ENCODE data around the gene PAN3.
A peak's percentile ranks its signal among the peaks of the same experiment; 100 is the strongest.

Gene PAN3

DNA sequence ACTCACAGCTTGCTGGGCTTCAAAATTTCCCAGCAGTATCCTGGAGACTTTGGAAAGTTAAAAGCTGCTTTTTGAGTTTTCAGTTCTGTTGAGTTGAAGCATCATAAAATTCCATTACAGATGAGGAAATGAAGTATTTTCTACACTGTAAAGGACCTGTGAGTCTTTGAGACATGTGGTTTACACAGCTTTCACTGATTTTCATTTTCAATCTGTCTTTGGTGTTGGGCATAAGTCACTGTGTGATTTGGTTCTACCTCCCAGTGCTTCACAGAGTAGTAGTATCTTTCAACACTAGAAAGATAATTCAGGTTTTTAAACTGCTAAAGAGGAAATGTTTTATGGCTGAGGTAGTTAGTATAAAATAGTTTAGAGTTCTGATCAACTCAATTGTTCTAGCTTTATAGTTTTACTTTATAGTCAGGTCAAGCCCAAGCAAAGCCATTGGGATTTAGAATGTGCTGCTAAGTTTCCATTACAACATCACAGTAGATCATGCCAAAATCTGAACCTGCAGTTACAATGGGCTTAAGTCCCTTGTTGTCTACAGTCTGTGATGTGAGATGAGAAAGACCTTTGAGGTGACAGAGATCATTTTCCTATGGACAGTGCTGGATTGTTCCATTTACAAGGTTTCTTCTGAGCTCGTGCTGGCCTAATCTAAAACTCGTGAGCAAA, 195.0 kb downstream of the PAN3 start:
- H3K4me1 ChIP-seq (ENCODE audit: control insufficient read depth, insufficient read depth, low read length, unreplicated experiment) = peaks cover 27% of the 10 kb centered on the region
- no peak overlapping the region for H3K27ac ChIP-seq (ENCODE audit: low read depth, low read length)
- no peaks in the 10 kb centered on the region for H3K27me3 ChIP-seq (ENCODE audit: insufficient read depth, low read length)
- no peaks in the 10 kb centered on the region for H3K79me2 ChIP-seq (ENCODE audit: control insufficient read depth, insufficient read depth, low read length, unreplicated experiment)
- no peak overlapping the region for H3K4me3 ChIP-seq (ENCODE audit: low read depth, low read length)
- H2AFZ ChIP-seq (ENCODE audit: low read length, unreplicated experiment) = no peak overlapping the region
- no peaks in the 10 kb centered on the region for H3K36me3 ChIP-seq (ENCODE audit: insufficient read depth, low read length)

DNA sequence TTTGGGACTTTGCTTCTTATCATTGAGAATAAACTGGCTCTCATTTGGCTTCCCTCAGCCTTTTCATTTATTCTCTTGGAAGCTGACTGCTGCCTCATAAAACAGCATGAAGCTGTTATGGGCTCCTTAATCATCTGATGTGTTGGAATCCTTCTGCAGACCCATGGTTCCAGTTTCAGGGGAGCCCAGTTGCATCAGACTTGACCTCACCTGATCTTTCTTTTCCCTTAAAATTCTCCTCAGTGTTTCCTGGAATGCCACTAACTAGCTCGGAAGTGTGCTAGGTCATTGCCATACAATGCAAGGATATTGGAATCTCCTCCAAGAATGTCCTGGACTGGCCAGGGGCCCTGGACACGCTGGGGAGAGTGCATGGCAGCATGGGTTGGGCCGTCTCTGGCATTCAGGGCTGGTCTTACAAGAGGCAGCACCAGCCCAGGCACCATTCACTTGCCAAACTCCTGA, 197.9 kb downstream of the PAN3 start:
- peaks cover 40% of the 10 kb centered on the region for H3K4me1 ChIP-seq (ENCODE audit: control insufficient read depth, insufficient read depth, low read length, unreplicated experiment)
- no peak overlapping the region for H2AFZ ChIP-seq (ENCODE audit: low read length, unreplicated experiment)
- H3K79me2 ChIP-seq (ENCODE audit: control insufficient read depth, insufficient read depth, low read length, unreplicated experiment) = no peaks in the 10 kb centered on the region
- H3K27ac ChIP-seq (ENCODE audit: low read depth, low read length) = no peak overlapping the region
- no peak overlapping the region for H3K4me3 ChIP-seq (ENCODE audit: low read depth, low read length)
- no peaks in the 10 kb centered on the region for H3K36me3 ChIP-seq (ENCODE audit: insufficient read depth, low read length)
- H3K27me3 ChIP-seq (ENCODE audit: insufficient read depth, low read length) = no peaks in the 10 kb centered on the region

DNA sequence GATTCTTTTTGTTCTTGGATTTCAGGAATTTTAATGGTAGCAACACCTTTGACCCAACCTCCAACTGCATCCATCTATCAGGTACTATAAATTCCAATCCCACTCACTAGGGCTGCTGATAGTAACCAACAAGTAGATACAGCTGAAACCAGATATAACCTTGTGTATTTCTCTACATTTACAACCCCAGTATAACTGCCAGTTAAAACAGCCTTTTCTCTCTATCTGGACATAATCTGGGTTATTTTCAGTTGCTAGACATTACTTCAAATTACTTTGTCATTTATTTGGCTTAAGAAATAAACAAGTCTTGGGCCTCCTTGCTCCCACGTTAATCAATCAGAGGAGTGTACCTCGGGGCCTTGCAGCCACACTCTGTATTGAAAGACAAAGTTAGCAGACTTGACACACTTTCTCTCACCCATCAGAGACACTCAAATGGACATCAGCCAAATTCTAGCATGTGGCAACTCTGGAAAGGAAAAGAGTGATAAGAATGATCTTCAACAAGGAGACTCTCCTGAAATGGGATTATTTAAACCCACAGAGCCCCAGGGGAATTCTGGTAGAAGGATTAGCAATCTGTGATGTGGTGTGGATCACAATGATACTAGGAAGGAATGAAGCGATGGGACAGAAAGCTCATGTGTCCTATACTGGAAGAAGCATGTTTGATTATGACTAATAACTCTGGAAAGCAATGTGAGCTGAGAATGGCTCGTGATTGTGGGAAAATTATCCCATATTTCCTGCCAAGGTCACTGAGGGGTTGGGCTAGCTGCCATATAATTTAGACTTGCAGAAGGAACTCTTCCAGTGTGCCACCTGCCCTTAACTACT, 199.0 kb downstream of the PAN3 start:
- H3K36me3 ChIP-seq (ENCODE audit: insufficient read depth, low read length) = no peaks in the 10 kb centered on the region
- no peaks in the 10 kb centered on the region for H3K27me3 ChIP-seq (ENCODE audit: insufficient read depth, low read length)

DNA sequence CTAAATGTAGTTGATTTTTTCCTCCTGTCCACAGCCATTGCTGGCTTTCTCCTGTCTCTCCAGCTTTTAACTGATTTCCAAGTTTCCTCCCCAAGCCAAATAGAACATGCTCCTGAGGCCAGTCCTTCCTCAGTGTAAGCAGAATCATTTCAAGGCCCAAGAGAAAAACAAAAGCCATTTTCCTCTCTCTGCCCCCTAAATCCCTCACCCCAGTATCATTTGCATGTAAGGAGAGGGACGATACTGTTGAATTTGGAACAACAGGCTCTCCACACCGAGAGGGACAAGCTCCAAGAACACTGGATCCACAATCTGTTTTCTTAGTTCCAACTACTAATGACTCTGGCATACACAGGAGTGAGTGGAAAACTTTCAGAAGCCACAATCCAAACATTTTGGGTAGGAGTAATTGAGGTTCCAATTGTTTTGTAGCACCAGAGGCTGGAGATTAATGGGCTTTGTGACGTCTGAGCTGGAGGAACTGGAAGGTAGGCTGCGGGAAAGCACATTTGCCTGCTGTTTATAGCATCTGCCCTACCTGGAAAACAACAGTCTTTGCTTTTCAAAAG, 199.7 kb downstream of the PAN3 start:
- Histone ChIP-seq H3K27ac (ENCODE audit: low read depth, low read length) (peak overlapping the region; percentile 11; the same call in 1 of the 2 replicates), H3K4me1 (ENCODE audit: control insufficient read depth, insufficient read depth, low read length, unreplicated experiment) (peaks cover 40% of the 10 kb centered on the region), H3K4me3 (ENCODE audit: low read depth, low read length) (no peak overlapping the region), H3K79me2 (ENCODE audit: control insufficient read depth, insufficient read depth, low read length, unreplicated experiment) (no peaks in the 10 kb centered on the region), H2AFZ (ENCODE audit: low read length, unreplicated experiment) (no peak overlapping the region), H3K27me3 (ENCODE audit: insufficient read depth, low read length) (no peaks in the 10 kb centered on the region), H3K36me3 (ENCODE audit: insufficient read depth, low read length) (no peaks in the 10 kb centered on the region)

More for the DNA sequence above, 199.0 kb downstream of the PAN3 start:
- Histone ChIP-seq H2AFZ (ENCODE audit: low read length, unreplicated experiment) (peak overlapping the region; percentile 8), H3K79me2 (ENCODE audit: control insufficient read depth, insufficient read depth, low read length, unreplicated experiment) (no peaks in the 10 kb centered on the region), H3K4me3 (ENCODE audit: low read depth, low read length) (no peak overlapping the region), H3K4me1 (ENCODE audit: control insufficient read depth, insufficient read depth, low read length, unreplicated experiment) (peaks cover 40% of the 10 kb centered on the region), H3K27ac (ENCODE audit: low read depth, low read length) (peak overlapping the region; percentile 42; the same call in 1 of the 2 replicates)

DNA sequence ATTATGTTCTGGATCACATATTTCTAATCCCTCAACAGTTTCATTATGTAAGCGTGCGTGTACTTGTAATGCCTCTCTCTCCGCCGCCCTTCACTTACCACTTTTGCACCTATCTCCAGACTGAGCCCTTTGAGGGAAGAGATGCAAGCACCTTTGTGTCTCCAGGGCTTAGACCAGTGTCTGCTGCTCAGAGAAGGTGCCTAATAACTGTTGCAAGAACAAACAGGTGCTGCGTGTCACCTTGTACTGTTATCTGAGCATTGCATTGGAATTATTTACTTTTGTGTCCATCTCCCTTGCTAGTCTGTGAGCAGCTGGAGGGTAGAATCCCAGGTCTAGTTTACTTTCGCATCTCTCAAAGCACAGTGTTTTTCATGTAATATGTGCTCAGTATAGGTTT, 200.4 kb downstream of the PAN3 start:
- H3K79me2 ChIP-seq (ENCODE audit: control insufficient read depth, insufficient read depth, low read length, unreplicated experiment) = no peaks in the 10 kb centered on the region
- H3K4me3 ChIP-seq (ENCODE audit: low read depth, low read length) = no peak overlapping the region
- H3K27me3 ChIP-seq (ENCODE audit: insufficient read depth, low read length) = no peaks in the 10 kb centered on the region
- no peak overlapping the region for H3K27ac ChIP-seq (ENCODE audit: low read depth, low read length)
- H3K36me3 ChIP-seq (ENCODE audit: insufficient read depth, low read length) = no peaks in the 10 kb centered on the region
- no peak overlapping the region for H2AFZ ChIP-seq (ENCODE audit: low read length, unreplicated experiment)
- peaks cover 40% of the 10 kb centered on the region for H3K4me1 ChIP-seq (ENCODE audit: control insufficient read depth, insufficient read depth, low read length, unreplicated experiment)

DNA sequence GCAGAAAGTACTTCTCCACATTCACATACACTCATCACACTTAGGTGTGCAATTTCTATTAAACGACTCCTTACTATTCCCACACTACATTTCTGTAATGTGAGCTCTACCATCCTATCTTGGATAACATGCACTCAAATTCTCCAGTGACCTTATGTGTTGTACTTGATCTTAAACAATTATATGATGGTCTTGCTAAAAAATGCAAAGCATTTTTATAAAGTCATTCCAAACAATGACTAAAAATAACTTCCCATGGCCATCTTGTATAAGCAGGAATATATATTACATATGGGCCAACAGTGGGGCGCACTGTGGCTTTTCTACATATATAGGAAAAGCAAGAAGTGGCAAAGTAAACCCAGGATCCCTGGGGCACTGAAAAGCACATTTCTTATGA, 201.1 kb downstream of the PAN3 start:
- H3K36me3 ChIP-seq (ENCODE audit: insufficient read depth, low read length) = no peaks in the 10 kb centered on the region
- H3K27ac ChIP-seq (ENCODE audit: low read depth, low read length) = peak overlapping the region; percentile 7; the same call in 1 of the 2 replicates
- no peaks in the 10 kb centered on the region for H3K79me2 ChIP-seq (ENCODE audit: control insufficient read depth, insufficient read depth, low read length, unreplicated experiment)
- peaks cover 43% of the 10 kb centered on the region for H3K4me1 ChIP-seq (ENCODE audit: control insufficient read depth, insufficient read depth, low read length, unreplicated experiment)
- H3K27me3 ChIP-seq (ENCODE audit: insufficient read depth, low read length) = no peaks in the 10 kb centered on the region
- no peak overlapping the region for H3K4me3 ChIP-seq (ENCODE audit: low read depth, low read length)
- H2AFZ ChIP-seq (ENCODE audit: low read length, unreplicated experiment) = no peak overlapping the region

DNA sequence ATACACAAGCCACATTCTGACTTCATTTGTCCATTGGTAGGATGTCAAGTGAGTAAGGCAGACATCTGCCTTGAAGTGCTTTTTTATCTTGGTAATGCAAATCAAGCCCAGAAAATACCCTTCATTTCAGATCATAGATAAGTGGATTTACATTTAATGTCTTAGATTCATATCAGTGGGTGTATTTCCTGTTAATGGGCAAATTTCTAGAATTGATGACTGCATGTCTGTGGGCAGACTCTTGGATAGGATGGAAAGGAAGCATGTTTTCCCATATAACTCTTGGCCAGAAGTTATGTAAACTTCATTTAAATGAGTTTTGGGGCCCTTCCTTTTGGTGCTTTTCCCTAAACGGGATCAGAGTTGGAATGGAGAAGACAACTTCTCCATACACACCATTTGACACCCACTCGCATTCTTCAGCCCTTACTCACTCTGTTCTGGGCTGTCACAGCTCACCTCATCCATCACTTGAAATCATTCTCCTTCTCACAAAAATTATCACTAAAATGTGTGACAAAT, 202.0 kb downstream of the PAN3 start:
- Histone ChIP-seq H3K36me3 (ENCODE audit: insufficient read depth, low read length) (no peaks in the 10 kb centered on the region), H2AFZ (ENCODE audit: low read length, unreplicated experiment) (no peak overlapping the region)

DNA sequence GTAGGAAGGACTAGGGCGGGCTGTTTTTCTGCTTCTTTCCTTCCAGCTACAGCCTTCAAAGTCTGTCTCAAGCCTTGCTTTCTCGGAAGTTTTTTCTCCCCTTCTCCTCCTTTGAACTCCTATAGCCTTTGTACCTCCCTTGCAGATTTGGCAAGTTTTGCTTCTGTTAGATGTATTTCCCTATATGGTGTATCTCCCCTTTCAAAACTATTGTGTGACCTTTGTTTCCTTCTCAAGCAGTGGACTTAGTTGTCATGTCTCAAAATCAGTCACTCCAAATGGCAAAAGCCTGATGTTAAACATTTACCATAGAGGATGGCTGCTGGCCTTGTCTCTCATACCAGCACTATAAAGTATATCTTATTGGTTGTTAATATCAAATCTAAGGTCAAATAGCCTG, 203.9 kb downstream of the PAN3 start:
- no peaks in the 10 kb centered on the region for H3K36me3 ChIP-seq (ENCODE audit: insufficient read depth, low read length)
- H3K4me3 ChIP-seq (ENCODE audit: low read depth, low read length) = no peak overlapping the region
- H3K4me1 ChIP-seq (ENCODE audit: control insufficient read depth, insufficient read depth, low read length, unreplicated experiment) = peaks cover 41% of the 10 kb centered on the region
- H2AFZ ChIP-seq (ENCODE audit: low read length, unreplicated experiment) = no peak overlapping the region
- no peaks in the 10 kb centered on the region for H3K27me3 ChIP-seq (ENCODE audit: insufficient read depth, low read length)
- no peaks in the 10 kb centered on the region for H3K79me2 ChIP-seq (ENCODE audit: control insufficient read depth, insufficient read depth, low read length, unreplicated experiment)
- no peak overlapping the region for H3K27ac ChIP-seq (ENCODE audit: low read depth, low read length)

More for the DNA sequence above, 202.0 kb downstream of the PAN3 start:
- H3K4me3 ChIP-seq (ENCODE audit: low read depth, low read length) = no peak overlapping the region
- H3K27me3 ChIP-seq (ENCODE audit: insufficient read depth, low read length) = no peaks in the 10 kb centered on the region
- H3K27ac ChIP-seq (ENCODE audit: low read depth, low read length) = peak overlapping the region; percentile 8; the same call in 1 of the 2 replicates
- peaks cover 43% of the 10 kb centered on the region for H3K4me1 ChIP-seq (ENCODE audit: control insufficient read depth, insufficient read depth, low read length, unreplicated experiment)
- no peaks in the 10 kb centered on the region for H3K79me2 ChIP-seq (ENCODE audit: control insufficient read depth, insufficient read depth, low read length, unreplicated experiment)

DNA sequence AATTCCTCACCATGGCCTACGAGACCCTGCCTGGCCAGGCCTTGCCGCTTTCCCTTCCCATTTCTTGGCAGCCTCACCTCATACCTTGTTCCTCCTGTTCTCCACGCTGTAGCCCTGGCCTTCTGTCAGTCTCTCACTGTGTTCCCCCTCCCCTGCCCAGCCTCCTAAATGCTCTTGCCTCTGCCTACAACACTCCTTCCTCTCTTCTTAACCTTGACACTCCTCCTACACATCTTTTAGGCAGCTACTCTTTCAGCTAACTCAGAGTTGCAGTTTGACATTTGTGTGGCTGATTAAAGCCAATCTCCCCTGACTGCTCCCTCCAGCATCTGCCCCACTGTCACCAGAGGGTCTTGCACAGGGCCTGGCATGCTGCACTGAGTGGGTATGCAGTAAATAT, 205.8 kb downstream of the PAN3 start:
- peaks cover 22% of the 10 kb centered on the region for H3K4me1 ChIP-seq (ENCODE audit: control insufficient read depth, insufficient read depth, low read length, unreplicated experiment)
- no peak overlapping the region for H2AFZ ChIP-seq (ENCODE audit: low read length, unreplicated experiment)
- H3K79me2 ChIP-seq (ENCODE audit: control insufficient read depth, insufficient read depth, low read length, unreplicated experiment) = no peaks in the 10 kb centered on the region
- no peaks in the 10 kb centered on the region for H3K27me3 ChIP-seq (ENCODE audit: insufficient read depth, low read length)
- H3K4me3 ChIP-seq (ENCODE audit: low read depth, low read length) = no peak overlapping the region
- H3K27ac ChIP-seq (ENCODE audit: low read depth, low read length) = no peak overlapping the region
- H3K36me3 ChIP-seq (ENCODE audit: insufficient read depth, low read length) = no peaks in the 10 kb centered on the region

All from ACC112 (cell line).